Epithelial cell of esophagus (primary cell): ENCODE data around the gene QTRT2.

Source experiments
- DNase-seq: peaks from one replicate; pipeline ENCODE4 v3.0.0; 2010; ENCODE audit warnings: low read depth
- H3K4me3 ChIP-seq: 2 replicates; pipeline ENCODE4 v1.5.1; 2011; ENCODE audit warnings: mild to moderate bottlenecking, low read length, control low read depth
- CTCF ChIP-seq: IDR thresholded peaks from 2 replicates; pipeline ENCODE4 v1.5.1; 2011; ENCODE audit warnings: low read depth, mild to moderate bottlenecking, low read length, control low read depth, inconsistent platforms; ENCODE audit not compliant: insufficient read depth; ENCODE audit errors: missing control alignments

Gene QTRT2

GRCh38 chr3:114103858-114104257 lies 47.3 kb downstream of the QTRT2 start:
- H3K4me3 ChIP-seq, result no peak overlapping the region
- DNase-seq, result no peak
- TF ChIP-seq CTCF, result no peak

GRCh38 chr3:114104414-114104813 lies 47.9 kb downstream of the QTRT2 start:
- no peak overlapping the region for H3K4me3 ChIP-seq
- DNase-seq, result peak; percentile 42
- TF ChIP-seq CTCF, result no peak

GRCh38 chr3:114108137-114108536 lies 51.6 kb downstream of the QTRT2 start:
- no peak for TF ChIP-seq CTCF
- H3K4me3 ChIP-seq, result no peak overlapping the region
- DNase-seq, result no peak

GRCh38 chr3:114110439-114110838 lies 53.9 kb downstream of the QTRT2 start:
- no peak for TF ChIP-seq CTCF
- H3K4me3 ChIP-seq, result no peak overlapping the region
- DNase-seq, result no peak

GRCh38 chr3:114111060-114111770 lies 54.7 kb downstream of the QTRT2 start:
- DNase-seq, result peak; percentile 41

GRCh38 chr3:114112696-114113095 lies 56.2 kb downstream of the QTRT2 start:
- no peak for TF ChIP-seq CTCF
- peak; percentile 6 for DNase-seq
- H3K4me3 ChIP-seq, result no peak overlapping the region

More at GRCh38 chr3:114111060-114111770, 54.7 kb downstream of the QTRT2 start:
- no peak for TF ChIP-seq CTCF
- H3K4me3 ChIP-seq, result no peak overlapping the region

GRCh38 chr3:114114719-114115118 lies 58.2 kb downstream of the QTRT2 start:
- no peak overlapping the region for H3K4me3 ChIP-seq

More at GRCh38 chr3:114114719-114115118, 58.2 kb downstream of the QTRT2 start:
- no peak for TF ChIP-seq CTCF
- no peak for DNase-seq
